ENCODE data around the gene AGPAT2. TPM values are rescaled to one million over a fixed set of nuclear protein-coding genes. Genes with fewer than 3 reads are reported as not detected.

The AGPAT2 gene
- total and polyA plus RNA-seq, 7 experiments from 2014 or later, result 2.3 to 20.6 (median 12.0) TPM

DNA sequence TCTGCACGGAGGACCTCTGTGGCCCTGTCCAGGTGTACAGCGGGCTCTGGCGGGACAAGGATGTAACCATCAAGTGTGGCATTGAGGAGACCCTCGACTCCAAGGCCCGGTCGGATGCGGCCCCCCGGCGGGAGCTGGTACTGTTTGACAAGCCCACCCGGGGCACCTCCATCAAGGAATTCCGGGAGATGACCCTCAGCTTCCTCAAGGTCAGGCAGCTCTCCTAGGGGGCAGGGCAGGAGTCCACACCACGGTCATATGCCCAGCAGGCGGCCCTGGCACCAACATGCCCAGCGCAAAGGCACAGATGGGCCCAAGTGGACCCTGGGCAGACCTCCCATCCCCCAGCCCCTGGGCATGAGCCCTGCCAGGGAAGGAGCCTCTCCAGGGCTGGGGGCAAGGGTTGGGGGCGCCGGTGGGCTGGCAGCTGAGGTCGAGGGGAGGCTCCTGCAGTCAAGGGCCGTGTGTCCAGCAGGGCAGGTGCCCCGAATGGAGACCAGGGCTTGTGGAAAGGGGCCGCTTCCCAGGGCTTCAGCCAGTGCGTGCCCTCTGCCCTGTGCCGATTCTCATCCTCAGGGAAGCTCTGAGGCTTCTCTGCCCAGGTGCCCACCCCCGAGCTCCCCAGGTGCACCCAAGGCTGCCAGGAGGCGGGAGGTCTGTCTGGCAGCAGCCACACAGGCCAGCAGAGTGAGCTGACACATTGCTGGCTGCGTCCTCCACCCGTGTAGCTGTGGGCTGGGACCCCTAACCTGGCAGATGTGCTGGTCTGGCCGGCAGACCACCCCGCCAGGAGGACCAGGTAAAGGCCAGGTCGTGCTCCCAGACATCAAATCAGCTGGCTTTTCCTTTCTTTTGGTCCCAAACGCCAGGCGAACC, 35.1 kb upstream of the AGPAT2 start:
- no peak for DNase-seq
- POLR2A ChIA-PET, result no interaction called here
- Mint-ChIP-seq H3K36me3 (peaks cover 0 to 19% (median 13%) of the 10 kb centered on the region in 5 donors), H3K4me1 (peaks cover 14 to 32% (median 25%) of the 10 kb centered on the region in 7 donors), H3K4me3 (no peak overlapping the region), H3K9me3 (peaks cover 0 to 2% (median 0%) of the 10 kb centered on the region in 11 donors), H3K27me3 (no peaks in the 10 kb centered on the region), H3K27ac (no peak overlapping the region)
- intact Hi-C loops (cut with micrococcal nuclease), result no loop called here
- Histone ChIP-seq H3K27me3 (ENCODE audit: control insufficient read depth in 2 of 2, insufficient read depth in 2 of 2, low read length in 2 of 2) (no peaks in the 10 kb centered on the region), H3K4me3 (ENCODE audit: low read length) (no peak overlapping the region), H3K36me3 (ENCODE audit: control insufficient read depth in 2 of 3, insufficient read depth in 3 of 3, low read length in 3 of 3) (peaks cover 9 to 57% (median 13%) of the 10 kb centered on the region in 3 experiments), H3K9me3 (ENCODE audit: control insufficient read depth in 2 of 3, low read length in 3 of 3) (no peaks in the 10 kb centered on the region), H3K4me1 (ENCODE audit: control insufficient read depth in 2 of 2, insufficient read depth in 2 of 2, low read length in 2 of 2) (peaks cover 16 to 17% of the 10 kb centered on the region in 2 donors), H3K27ac (ENCODE audit: low read depth, low read length) (no peak overlapping the region)
- ATAC-seq, result no peak
- CTCF ChIA-PET, result no interaction called here

- Histone ChIP-seq H3K36me3 (ENCODE audit: control insufficient read depth in 2 of 3, insufficient read depth in 3 of 3, low read length in 3 of 3) (peaks cover 9 to 57% (median 13%) of the 10 kb centered on the region in 3 experiments), H3K9me3 (ENCODE audit: control insufficient read depth in 2 of 3, low read length in 3 of 3) (no peaks in the 10 kb centered on the region), H3K4me1 (ENCODE audit: control insufficient read depth in 2 of 2, insufficient read depth in 2 of 2, low read length in 2 of 2) (peaks cover 9 to 11% of the 10 kb centered on the region in 2 donors), H3K4me3 (ENCODE audit: low read length) (no peak overlapping the region), H3K27ac (ENCODE audit: low read depth, low read length) (no peak overlapping the region), H3K27me3 (ENCODE audit: control insufficient read depth in 2 of 2, insufficient read depth in 2 of 2, low read length in 2 of 2) (no peaks in the 10 kb centered on the region)
- no peak for DNase-seq
- Mint-ChIP-seq H3K27me3 (no peaks in the 10 kb centered on the region), H3K4me3 (no peak overlapping the region), H3K4me1 (peaks cover 7 to 25% (median 19%) of the 10 kb centered on the region in 7 donors), H3K36me3 (peaks cover 0 to 17% (median 9%) of the 10 kb centered on the region in 5 donors), H3K9me3 (no peaks in the 10 kb centered on the region), H3K27ac (peak overlapping the region in 3 of 9 donors; percentile 56 to 59 (median 58))
- POLR2A ChIA-PET, result no interaction called here
- CTCF ChIA-PET, result interaction anchor here (0.6 kb wide), 1 partner anchor 90 kb away, joined by 4 read pairs; no protein-coding TSS in a partner anchor
- intact Hi-C loops (cut with micrococcal nuclease), result no loop called here
- no peak for ATAC-seq
These were observed 34.3 kb upstream of the AGPAT2 start for GRCh38 chr9:136721339-136722092.

- Histone ChIP-seq H3K27me3 (ENCODE audit: control insufficient read depth in 2 of 2, insufficient read depth in 2 of 2, low read length in 2 of 2) (no peaks in the 10 kb centered on the region), H3K36me3 (ENCODE audit: control insufficient read depth in 2 of 3, insufficient read depth in 3 of 3, low read length in 3 of 3) (peaks cover 4 to 51% (median 7%) of the 10 kb centered on the region in 3 experiments), H3K9me3 (ENCODE audit: control insufficient read depth in 2 of 3, low read length in 3 of 3) (no peaks in the 10 kb centered on the region), H3K4me1 (ENCODE audit: control insufficient read depth in 2 of 2, insufficient read depth in 2 of 2, low read length in 2 of 2) (peaks cover 3 to 5% of the 10 kb centered on the region in 2 donors), H3K27ac (ENCODE audit: low read depth, low read length) (no peak overlapping the region), H3K4me3 (ENCODE audit: low read length) (no peak overlapping the region)
- Mint-ChIP-seq H3K36me3 (peaks cover 0 to 11% (median 7%) of the 10 kb centered on the region in 5 donors), H3K27me3 (peaks cover 1 to 4% (median 2%) of the 10 kb centered on the region in 5 donors), H3K27ac (peak overlapping the region in 3 of 9 donors; percentile 56 to 59 (median 58)), H3K9me3 (peaks cover 0 to under 1% (median 0%) of the 10 kb centered on the region in 11 donors), H3K4me1 (peaks cover 4 to 19% (median 13%) of the 10 kb centered on the region in 7 donors), H3K4me3 (no peak overlapping the region)
- ChIA-PET CTCF (no interaction called here), POLR2A (no interaction called here)
- ATAC-seq, result no peak
- intact Hi-C loops (cut with micrococcal nuclease), result no loop called here
- no peak for DNase-seq
These were observed 33.7 kb upstream of the AGPAT2 start for GRCh38 chr9:136720898-136721338.

- Histone ChIP-seq H3K27me3 (ENCODE audit: control insufficient read depth in 2 of 2, insufficient read depth in 2 of 2, low read length in 2 of 2) (no peaks in the 10 kb centered on the region), H3K4me3 (ENCODE audit: low read length) (no peak overlapping the region), H3K27ac (ENCODE audit: low read depth, low read length) (no peak overlapping the region), H3K36me3 (ENCODE audit: control insufficient read depth in 2 of 3, insufficient read depth in 3 of 3, low read length in 3 of 3) (peaks cover 0 to 46% (median 2%) of the 10 kb centered on the region in 3 experiments), H3K4me1 (ENCODE audit: control insufficient read depth in 2 of 2, insufficient read depth in 2 of 2, low read length in 2 of 2) (no peaks in the 10 kb centered on the region), H3K9me3 (ENCODE audit: control insufficient read depth in 2 of 3, low read length in 3 of 3) (no peaks in the 10 kb centered on the region)
- Mint-ChIP-seq H3K27ac (no peak overlapping the region), H3K4me3 (no peak overlapping the region), H3K4me1 (peaks cover 4 to 14% (median 10%) of the 10 kb centered on the region in 7 donors), H3K9me3 (peaks cover 0 to 2% (median 0%) of the 10 kb centered on the region in 11 donors), H3K27me3 (peaks cover 5 to 7% (median 6%) of the 10 kb centered on the region in 5 donors), H3K36me3 (peaks cover 0 to 11% (median 5%) of the 10 kb centered on the region in 5 donors)
- intact Hi-C loops (cut with micrococcal nuclease), result no loop called here
- ChIA-PET CTCF (no interaction called here), POLR2A (no interaction called here)
- ATAC-seq, result no peak
- no peak for DNase-seq
These were observed 33.1 kb upstream of the AGPAT2 start for GRCh38 chr9:136720251-136720897.

DNA sequence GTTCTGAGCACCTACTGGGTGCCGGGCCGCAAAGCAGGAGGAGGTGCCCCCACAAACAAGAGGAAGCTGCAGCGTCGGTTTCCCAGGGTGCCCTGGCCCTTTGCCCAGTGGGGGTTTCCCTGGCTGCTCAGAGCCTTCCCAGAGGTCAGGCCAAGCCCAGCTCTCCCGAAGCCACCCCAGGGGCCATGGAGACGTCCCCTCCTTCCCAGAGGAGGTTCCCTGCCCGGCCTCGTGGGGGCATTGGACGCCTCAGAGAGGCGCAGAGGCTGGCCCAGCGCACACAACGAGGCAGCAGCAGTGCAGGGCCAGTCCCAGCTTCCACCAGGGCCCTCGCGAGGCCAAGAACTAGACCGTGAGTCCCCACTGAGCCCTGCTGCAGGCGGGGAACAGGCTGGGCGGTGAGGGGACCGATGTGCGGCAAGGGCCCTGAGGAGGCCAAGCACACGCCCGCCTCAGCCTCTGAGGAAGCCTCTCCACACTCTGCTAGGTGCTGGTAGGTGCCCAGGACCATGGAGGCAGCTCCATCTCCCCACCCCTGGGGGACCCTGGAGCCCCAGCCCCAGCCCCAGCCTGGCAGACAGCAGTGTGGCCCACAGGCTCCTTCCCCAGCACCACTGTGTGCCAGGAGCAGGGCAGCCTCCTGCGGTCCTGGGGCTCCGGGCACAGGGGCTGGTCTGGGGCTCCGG, 32.1 kb upstream of the AGPAT2 start:
- ChIA-PET POLR2A (interaction anchor here (0.7 to 1.8 kb wide), 2 partner anchors 8 to 9 kb away, joined by 6 read pairs; no protein-coding TSS in a partner anchor), CTCF (no interaction called here)
- no peaks in the 10 kb centered on the region for H3K9me3 ChIP-seq (ENCODE audit: control insufficient read depth in 2 of 3, low read length in 3 of 3)
- intact Hi-C loops (cut with micrococcal nuclease), result no loop called here
- no peak for DNase-seq
- Mint-ChIP-seq H3K9me3 (peaks cover 0 to 2% (median 0%) of the 10 kb centered on the region in 11 donors), H3K27me3 (peaks cover 5 to 8% (median 7%) of the 10 kb centered on the region in 5 donors), H3K27ac (peak overlapping the region in 1 of 9 donors; percentile 65), H3K36me3 (peaks cover 0 to 9% (median 3%) of the 10 kb centered on the region in 5 donors), H3K4me3 (no peak overlapping the region), H3K4me1 (peaks cover under 1 to 10% (median 8%) of the 10 kb centered on the region in 7 donors)
- H3K27ac ChIP-seq (ENCODE audit: low read depth, low read length), result no peak overlapping the region
- H3K36me3 ChIP-seq (ENCODE audit: control insufficient read depth in 2 of 3, insufficient read depth in 3 of 3, low read length in 3 of 3), result peaks cover 0 to 37% (median 0%) of the 10 kb centered on the region in 3 experiments
- H3K4me1 ChIP-seq (ENCODE audit: control insufficient read depth in 2 of 2, insufficient read depth in 2 of 2, low read length in 2 of 2), result no peaks in the 10 kb centered on the region
- H3K27me3 ChIP-seq (ENCODE audit: control insufficient read depth in 2 of 2, insufficient read depth in 2 of 2, low read length in 2 of 2), result no peaks in the 10 kb centered on the region
- no peak overlapping the region for H3K4me3 ChIP-seq (ENCODE audit: low read length)
- ATAC-seq, result peak; percentile 55

Data from naive thymus-derived CD4-positive, alpha-beta T cell (primary cell).